ENCODE measurements around the gene DCP1B. TPM values are rescaled to one million over a fixed set of nuclear protein-coding genes. Genes with fewer than 3 reads are reported as not detected.
A peak's percentile ranks its signal among the peaks of the same experiment; 100 is the strongest.

Gene DCP1B
- total RNA-seq, 6 experiments from 2014 or later = 4.1 to 7.6 (median 6.0) TPM

DNA sequence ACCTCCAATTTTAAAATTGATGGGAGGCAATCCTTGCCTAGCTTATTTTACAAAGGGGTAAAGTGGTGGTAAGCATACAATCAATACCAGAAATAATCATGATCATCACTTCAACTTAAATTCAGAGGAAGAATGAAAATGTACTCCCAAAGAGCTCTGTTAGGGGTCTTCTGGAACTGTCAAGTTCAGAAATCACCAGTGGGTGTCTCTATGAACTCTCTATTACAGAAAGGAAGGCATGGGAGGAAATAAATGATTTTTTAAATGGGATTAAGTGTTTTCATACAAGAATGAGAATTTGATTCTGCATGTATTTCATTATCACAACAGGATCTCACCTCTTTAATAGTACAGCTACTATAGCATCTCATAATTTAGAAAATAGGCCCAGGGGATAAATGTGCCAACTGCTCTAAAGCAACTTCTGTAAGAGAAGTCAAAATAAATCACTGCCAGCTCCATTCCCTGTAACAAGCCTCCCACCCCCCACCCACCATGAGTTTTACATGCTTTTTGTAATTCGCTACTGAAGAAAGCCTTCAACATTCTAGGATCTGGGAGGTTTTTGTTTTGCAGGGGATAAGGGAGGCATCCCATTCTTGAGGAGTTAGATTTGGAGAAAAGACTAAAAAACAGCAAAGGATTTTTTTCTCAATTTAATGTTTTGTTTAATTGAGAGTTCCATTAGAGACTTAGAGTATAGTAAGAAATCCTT, 9.7 kb downstream of the DCP1B start:
- DNase-seq (no peak), ATAC-seq (peak; percentile 12 to 44 (median 25))
- Histone ChIP-seq H3K9me3 (no peaks in the 10 kb centered on the region), H3K4me1 (peaks cover 0 to 38% (median 12%) of the 10 kb centered on the region in 4 donors), H3K4me3 (peak overlapping the region in 1 of 3 donors; percentile 1), H3K36me3 (peaks cover 0 to 5% (median 0%) of the 10 kb centered on the region in 4 donors), H3K27ac (peak overlapping the region; percentile 58 to 91 (median 85)), H3K27me3 (no peaks in the 10 kb centered on the region)
- TF ChIP-seq, protein P1, sequence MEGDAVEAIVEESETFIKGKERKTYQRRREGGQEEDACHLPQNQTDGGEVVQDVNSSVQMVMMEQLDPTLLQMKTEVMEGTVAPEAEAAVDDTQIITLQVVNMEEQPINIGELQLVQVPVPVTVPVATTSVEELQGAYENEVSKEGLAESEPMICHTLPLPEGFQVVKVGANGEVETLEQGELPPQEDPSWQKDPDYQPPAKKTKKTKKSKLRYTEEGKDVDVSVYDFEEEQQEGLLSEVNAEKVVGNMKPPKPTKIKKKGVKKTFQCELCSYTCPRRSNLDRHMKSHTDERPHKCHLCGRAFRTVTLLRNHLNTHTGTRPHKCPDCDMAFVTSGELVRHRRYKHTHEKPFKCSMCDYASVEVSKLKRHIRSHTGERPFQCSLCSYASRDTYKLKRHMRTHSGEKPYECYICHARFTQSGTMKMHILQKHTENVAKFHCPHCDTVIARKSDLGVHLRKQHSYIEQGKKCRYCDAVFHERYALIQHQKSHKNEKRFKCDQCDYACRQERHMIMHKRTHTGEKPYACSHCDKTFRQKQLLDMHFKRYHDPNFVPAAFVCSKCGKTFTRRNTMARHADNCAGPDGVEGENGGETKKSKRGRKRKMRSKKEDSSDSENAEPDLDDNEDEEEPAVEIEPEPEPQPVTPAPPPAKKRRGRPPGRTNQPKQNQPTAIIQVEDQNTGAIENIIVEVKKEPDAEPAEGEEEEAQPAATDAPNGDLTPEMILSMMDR (IDR thresholded peaks at IDR 0.05) = peak in 1 of 4 donors; percentile 15
- TF ChIP-seq POLR2A (IDR thresholded peaks at IDR 0.05) = no peak
- 91% methylated on average over 1 of the region's 1 CpG for WGBS (ENCODE audit: insufficient coverage, low coverage, low lambda C conversion rate, missing lambda C conversion rate)
- intact Hi-C loops (cut with DNase I) = no loop called here

GRCh38 chr12:1993871-1994371, 10.3 kb downstream of the DCP1B start:
- Histone ChIP-seq H3K27me3 (no peaks in the 10 kb centered on the region), H3K27ac (peak overlapping the region; percentile 58 to 91 (median 85)), H3K4me3 (peak overlapping the region in 1 of 3 donors; percentile 1), H3K9me3 (no peaks in the 10 kb centered on the region), H3K36me3 (peaks cover 0 to 5% (median 0%) of the 10 kb centered on the region in 4 donors), H3K4me1 (peaks cover 0 to 38% (median 12%) of the 10 kb centered on the region in 4 donors)
- DNase-seq = peak in 1 of 3 donors; percentile 72
- intact Hi-C loops (cut with DNase I) = no loop called here
- TF ChIP-seq POLR2A (IDR thresholded peaks at IDR 0.05) = no peak
- WGBS (ENCODE audit: insufficient coverage, low coverage, low lambda C conversion rate, missing lambda C conversion rate) = 20% methylated on average over 2 of the region's 2 CpGs
- peak; percentile 88 to 91 (median 91) for ATAC-seq

- intact Hi-C loops (cut with DNase I) = no loop called here
- Histone ChIP-seq H3K27ac (peak overlapping the region in 2 of 3 donors; percentile 41 to 91), H3K4me3 (no peak overlapping the region), H3K27me3 (no peaks in the 10 kb centered on the region), H3K4me1 (peaks cover 0 to 38% (median 12%) of the 10 kb centered on the region in 4 donors), H3K36me3 (peaks cover 0 to 5% (median 0%) of the 10 kb centered on the region in 4 donors), H3K9me3 (no peaks in the 10 kb centered on the region)
- ATAC-seq (peak; percentile 10 to 62 (median 34)), DNase-seq (no peak)
- TF ChIP-seq POLR2A (IDR thresholded peaks at IDR 0.05) = no peak
- TF ChIP-seq, protein P1 (IDR thresholded peaks at IDR 0.05) = no peak
- 20% methylated on average over 2 of the region's 2 CpGs for WGBS (ENCODE audit: insufficient coverage, low coverage, low lambda C conversion rate, missing lambda C conversion rate)
Observed at GRCh38 chr12:1993341-1993740, 10.9 kb downstream of the DCP1B start.

GRCh38 chr12:1992732-1993131, 11.5 kb downstream of the DCP1B start:
- Histone ChIP-seq H3K27ac (peak overlapping the region in 2 of 3 donors; percentile 41 to 91), H3K27me3 (no peaks in the 10 kb centered on the region), H3K36me3 (peaks cover 0 to 5% (median 0%) of the 10 kb centered on the region in 4 donors), H3K4me3 (no peak overlapping the region), H3K4me1 (peaks cover 0 to 38% (median 12%) of the 10 kb centered on the region in 4 donors), H3K9me3 (no peaks in the 10 kb centered on the region)
- DNase-seq (no peak), ATAC-seq (peak in 1 of 4 donors; percentile 10)
- 56% methylated on average over 3 of the region's 3 CpGs for WGBS (ENCODE audit: insufficient coverage, low coverage, low lambda C conversion rate, missing lambda C conversion rate)
- intact Hi-C loops (cut with DNase I) = no loop called here
- TF ChIP-seq POLR2A (IDR thresholded peaks at IDR 0.05) = no peak
- TF ChIP-seq, protein P1 (IDR thresholded peaks at IDR 0.05) = no peak

- DNase-seq (no peak), ATAC-seq (no peak)
- no peak for TF ChIP-seq POLR2A (IDR thresholded peaks at IDR 0.05)
- TF ChIP-seq, protein P1 (IDR thresholded peaks at IDR 0.05) = no peak
- Histone ChIP-seq H3K9me3 (no peaks in the 10 kb centered on the region), H3K4me1 (peaks cover 0 to 26% (median 8%) of the 10 kb centered on the region in 4 donors), H3K4me3 (no peak overlapping the region), H3K27me3 (no peaks in the 10 kb centered on the region), H3K36me3 (peaks cover 0 to 5% (median 0%) of the 10 kb centered on the region in 4 donors), H3K27ac (no peak overlapping the region)
- intact Hi-C loops (cut with DNase I) = no loop called here
- WGBS (ENCODE audit: insufficient coverage, low coverage, low lambda C conversion rate, missing lambda C conversion rate) = 96% methylated on average over 4 of the region's 4 CpGs
Observed at GRCh38 chr12:1989111-1989510, 15.1 kb downstream of the DCP1B start.

All from right lobe of liver (tissue), 6 donors.